DMS114 treated with DMSO at 0.1 percent for 48 hours (cell line): ENCODE results near the gene ACBD6.
"Not testable (repeated sequence)": the region's sequence is repeated elsewhere in the genome, so short reads cannot be mapped to it uniquely, and the experiment has no call there.

Experiments used
- DNase-seq: peaks from one replicate; lab custom pipeline; 2025; ENCODE audit not compliant: unreplicated experiment; lab: John Stamatoyannopoulos, UW

Gene ACBD6

GRCh38 chr1:180421614-180422013, 80.8 kb downstream of the ACBD6 start:
- no peak for DNase-seq

- DNase-seq, result not testable (repeated sequence)
Measured at GRCh38 chr1:180421145-180421544, 81.2 kb downstream of the ACBD6 start.

- DNase-seq, result peak; percentile 7
Measured at GRCh38 chr1:180415985-180416633, 86.3 kb downstream of the ACBD6 start.

GRCh38 chr1:180415236-180415848, 87.0 kb downstream of the ACBD6 start:
- no peak for DNase-seq

- no peak for DNase-seq
Measured at GRCh38 chr1:180412583-180412982, 89.8 kb downstream of the ACBD6 start.

DNA sequence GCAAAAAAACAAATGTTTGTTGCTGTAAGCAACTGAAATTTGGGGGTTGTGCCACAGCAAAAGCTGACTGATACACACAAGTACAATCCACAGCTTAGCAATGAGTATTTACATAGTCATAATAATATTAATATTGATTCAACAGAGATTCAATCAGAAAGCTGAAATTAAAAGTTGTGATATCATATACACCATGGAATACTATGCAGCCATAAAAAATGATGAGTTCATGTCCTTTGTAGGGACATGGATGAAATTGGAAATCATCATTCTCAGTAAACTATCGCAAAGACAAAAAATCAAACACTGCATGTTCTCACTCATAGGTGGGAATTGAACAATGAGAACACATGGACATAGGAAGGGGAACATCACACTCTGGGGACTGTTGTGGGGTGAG, 94.2 kb downstream of the ACBD6 start:
- DNase-seq, result not testable (repeated sequence)

- no peak for DNase-seq
Measured at GRCh38 chr1:180407051-180407450, 95.3 kb downstream of the ACBD6 start.

- DNase-seq, result no peak
Measured at GRCh38 chr1:180402551-180402950, 99.8 kb downstream of the ACBD6 start.

- no peak for DNase-seq
Measured at GRCh38 chr1:180402001-180402400, 100.4 kb downstream of the ACBD6 start.

DNA sequence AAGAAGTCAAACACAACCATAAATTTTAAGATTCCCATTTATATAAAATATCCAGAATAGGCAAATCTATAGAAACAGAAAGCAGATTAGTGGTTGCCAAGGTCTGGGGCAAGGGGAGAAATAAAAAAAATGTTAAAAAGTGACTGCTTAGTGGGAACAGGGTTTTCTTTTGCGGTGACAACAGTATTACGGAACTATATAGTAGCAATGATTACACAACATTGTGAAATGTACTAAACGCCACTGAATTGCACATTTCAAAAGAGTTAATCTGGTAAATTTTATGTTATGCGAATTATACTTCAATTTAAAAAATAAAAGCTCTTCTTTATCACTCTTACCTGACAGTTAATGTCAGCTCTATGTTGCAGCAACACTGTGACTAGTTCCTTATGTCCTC, 105.2 kb downstream of the ACBD6 start:
- DNase-seq, result no peak

DNA sequence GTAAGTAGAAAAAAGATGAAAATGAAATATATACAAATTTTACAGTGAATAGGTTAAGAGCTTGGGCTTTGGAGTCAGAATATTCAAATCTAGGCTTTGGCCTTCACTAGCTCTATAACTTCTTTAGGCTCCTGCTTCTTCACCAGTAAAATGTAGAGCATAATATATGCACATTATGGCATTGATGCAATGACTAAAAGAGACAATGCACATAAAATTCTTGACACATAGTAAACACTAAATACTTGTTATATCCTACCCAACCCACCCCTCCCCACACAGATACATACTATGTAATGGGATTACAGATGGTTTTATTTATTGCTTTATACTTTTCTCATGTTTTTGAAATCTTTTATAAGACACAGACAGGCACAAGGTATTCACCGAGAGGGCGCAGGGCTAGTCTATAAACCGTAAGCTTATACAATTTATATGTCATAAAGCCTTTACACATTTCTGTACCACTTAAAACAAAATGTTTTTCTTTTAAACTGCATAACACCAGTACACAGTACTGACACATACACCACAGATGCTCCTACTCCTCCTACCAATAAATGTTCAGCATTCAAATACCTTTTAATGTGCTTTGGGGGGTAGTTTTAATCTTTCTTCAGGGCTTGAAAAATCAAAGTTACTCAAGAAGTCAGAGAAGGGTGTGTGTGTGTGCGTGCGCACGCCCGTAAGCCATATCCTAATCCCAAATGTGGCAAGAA, 109.8 kb downstream of the ACBD6 start:
- DNase-seq, result no peak

DNA sequence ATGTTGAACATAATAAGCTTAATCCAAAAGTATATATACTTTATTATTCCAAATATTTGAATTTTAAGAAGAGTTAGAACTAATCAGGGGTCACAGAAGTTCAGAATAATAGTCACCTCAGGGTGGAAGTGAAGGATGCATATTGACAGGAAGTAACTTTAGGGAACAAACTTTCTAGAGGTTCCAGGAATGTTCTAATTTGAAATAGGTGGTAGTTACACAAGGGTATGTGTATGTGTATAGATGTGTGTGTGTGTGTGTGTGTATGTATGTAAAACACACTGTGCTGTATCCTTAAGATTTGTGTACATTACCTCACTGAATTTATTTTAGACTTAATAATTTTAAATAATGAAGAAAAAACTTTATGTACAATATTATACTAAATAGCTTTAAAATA, 110.4 kb downstream of the ACBD6 start:
- DNase-seq, result no peak

DNA sequence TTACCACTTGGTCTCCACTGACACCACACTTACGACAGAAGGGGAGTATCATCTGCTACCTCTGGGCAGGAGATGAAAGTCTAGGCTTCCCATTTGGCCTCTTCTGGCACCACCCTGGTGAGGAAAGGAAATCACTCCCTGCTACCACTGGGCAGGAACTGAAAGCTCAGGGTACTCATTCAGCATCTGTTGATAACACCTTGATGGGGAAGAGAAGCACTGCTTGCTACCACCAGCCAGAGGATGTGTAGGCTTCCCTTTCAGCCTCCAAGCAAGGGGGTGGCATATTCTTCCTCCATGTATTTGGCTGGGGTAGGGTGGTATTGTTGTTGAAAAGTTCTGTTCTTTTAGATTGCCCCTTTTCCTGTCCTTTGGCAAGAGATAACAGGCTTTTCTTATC, 115.0 kb downstream of the ACBD6 start:
- no peak for DNase-seq

DNA sequence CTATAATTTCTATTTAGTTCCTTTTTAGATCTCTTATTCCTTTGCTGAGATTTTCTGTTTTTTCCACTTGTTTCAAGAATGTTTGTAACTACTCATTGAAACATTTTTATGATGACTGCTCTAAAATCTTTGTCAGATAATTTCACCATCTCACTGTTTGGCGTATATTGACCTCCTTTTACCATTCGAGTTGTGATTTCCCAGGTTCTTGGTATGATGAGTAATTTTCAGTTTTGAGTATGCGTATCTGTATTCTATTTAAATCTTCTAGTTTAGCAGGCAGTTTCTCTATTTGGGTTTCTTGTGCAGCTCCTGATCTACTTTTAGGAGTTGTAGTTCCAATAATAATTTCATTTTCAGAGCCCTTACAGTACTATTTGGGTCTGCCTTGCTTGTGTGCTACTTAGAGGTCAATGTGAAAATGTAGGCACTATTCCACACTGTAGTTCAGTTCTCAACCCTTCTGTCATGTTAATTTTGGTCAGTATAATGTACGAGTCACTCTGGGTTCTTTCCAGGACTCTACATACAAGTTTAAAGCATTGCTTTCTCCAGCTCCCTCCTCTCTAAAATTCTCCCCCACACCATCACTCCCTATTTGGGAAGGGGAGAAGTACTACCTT, 115.5 kb downstream of the ACBD6 start:
- DNase-seq, result no peak

GRCh38 chr1:180385144-180385543, 117.2 kb downstream of the ACBD6 start:
- DNase-seq, result no peak

GRCh38 chr1:180384286-180385005, 117.9 kb downstream of the ACBD6 start:
- no peak for DNase-seq

GRCh38 chr1:180382326-180383115, 119.9 kb downstream of the ACBD6 start:
- no peak for DNase-seq

- DNase-seq, result no peak
Measured at GRCh38 chr1:180381184-180381580, 121.2 kb downstream of the ACBD6 start.

GRCh38 chr1:180380259-180381183, 121.9 kb downstream of the ACBD6 start:
- no peak for DNase-seq
